ENCODE results near the gene ELOVL4. TPM values are rescaled to one million over a fixed set of nuclear protein-coding genes. Genes with fewer than 3 reads are reported as not detected.

Gene ELOVL4
- total RNA-seq, 1 donor from 2014 or later = 2.9 TPM

DNA sequence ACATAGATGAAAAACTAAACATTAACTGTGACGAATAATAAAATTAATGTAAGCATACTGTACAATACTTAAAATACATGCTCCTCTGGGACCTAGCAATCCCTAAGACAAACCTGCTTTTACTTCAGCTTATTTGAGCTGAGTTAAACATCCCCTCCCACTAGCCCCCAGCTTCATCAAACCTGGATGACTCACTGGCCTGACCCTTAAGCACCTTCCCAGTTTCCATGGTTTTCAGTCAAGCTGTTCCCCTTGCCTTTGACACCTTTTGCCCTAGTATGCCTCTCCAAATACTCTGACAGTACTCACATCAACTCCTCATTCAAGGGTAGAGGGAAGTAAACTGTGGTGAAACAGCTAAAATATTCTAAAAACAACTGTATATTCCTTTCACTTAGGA is 4.2 kb downstream of the ELOVL4 start:
- Histone ChIP-seq H3K4me1 (peaks cover 19% of the 10 kb centered on the region), H3K27me3 (no peaks in the 10 kb centered on the region), H3K27ac (no peak overlapping the region), H3K36me3 (no peaks in the 10 kb centered on the region), H3K9me3 (no peaks in the 10 kb centered on the region), H3K4me3 (no peak overlapping the region)
- no peak for DNase-seq (ENCODE audit: extremely low spot score in 2 of 2)
- TF ChIP-seq, protein P1, sequence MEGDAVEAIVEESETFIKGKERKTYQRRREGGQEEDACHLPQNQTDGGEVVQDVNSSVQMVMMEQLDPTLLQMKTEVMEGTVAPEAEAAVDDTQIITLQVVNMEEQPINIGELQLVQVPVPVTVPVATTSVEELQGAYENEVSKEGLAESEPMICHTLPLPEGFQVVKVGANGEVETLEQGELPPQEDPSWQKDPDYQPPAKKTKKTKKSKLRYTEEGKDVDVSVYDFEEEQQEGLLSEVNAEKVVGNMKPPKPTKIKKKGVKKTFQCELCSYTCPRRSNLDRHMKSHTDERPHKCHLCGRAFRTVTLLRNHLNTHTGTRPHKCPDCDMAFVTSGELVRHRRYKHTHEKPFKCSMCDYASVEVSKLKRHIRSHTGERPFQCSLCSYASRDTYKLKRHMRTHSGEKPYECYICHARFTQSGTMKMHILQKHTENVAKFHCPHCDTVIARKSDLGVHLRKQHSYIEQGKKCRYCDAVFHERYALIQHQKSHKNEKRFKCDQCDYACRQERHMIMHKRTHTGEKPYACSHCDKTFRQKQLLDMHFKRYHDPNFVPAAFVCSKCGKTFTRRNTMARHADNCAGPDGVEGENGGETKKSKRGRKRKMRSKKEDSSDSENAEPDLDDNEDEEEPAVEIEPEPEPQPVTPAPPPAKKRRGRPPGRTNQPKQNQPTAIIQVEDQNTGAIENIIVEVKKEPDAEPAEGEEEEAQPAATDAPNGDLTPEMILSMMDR (IDR thresholded peaks at IDR 0.05) = no peak
- TF ChIP-seq POLR2AphosphoS5 (IDR thresholded peaks at IDR 0.05; ENCODE audit: insufficient read depth in 1 of 2, low read depth in 1 of 2) = no peak
- no peak for TF ChIP-seq POLR2A (IDR thresholded peaks at IDR 0.05)
- intact Hi-C loops (cut with DNase I) = no loop called here

DNA sequence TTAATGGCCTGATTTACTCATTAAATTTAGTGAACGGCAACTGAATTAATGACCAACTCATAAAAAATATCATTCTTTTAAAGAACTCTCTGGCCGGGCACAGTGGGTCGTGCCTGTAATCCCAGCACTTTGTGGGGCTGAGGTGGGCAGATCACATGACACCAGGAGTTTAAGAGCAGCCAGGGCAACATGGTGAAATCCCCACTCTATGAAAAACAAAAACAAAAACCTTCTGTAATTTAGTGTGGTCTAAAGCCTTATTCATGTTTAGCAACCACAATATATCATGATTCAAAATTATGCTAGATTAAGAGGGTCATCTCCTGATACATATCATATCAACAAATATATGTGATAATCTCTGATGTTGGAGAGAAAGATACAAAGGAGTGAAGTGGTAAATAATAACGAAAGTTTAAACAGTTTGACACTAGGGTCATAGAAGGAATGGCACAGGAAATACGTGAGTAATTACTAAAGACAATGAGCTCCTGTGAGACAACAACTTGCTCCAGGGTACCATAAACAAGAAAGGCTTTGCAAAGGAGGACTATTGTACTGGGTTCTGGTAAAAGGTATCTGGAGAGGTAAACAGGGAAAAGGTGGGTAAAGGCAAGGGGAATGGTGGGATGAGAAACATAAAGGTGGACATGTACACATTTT is 5.7 kb downstream of the ELOVL4 start:
- Histone ChIP-seq H3K27me3 (no peaks in the 10 kb centered on the region), H3K27ac (no peak overlapping the region), H3K4me3 (no peak overlapping the region), H3K36me3 (no peaks in the 10 kb centered on the region), H3K9me3 (no peaks in the 10 kb centered on the region), H3K4me1 (peaks cover 11% of the 10 kb centered on the region)
- DNase-seq (ENCODE audit: extremely low spot score in 2 of 2) = no peak
- TF ChIP-seq POLR2A (IDR thresholded peaks at IDR 0.05) (no peak), POLR2AphosphoS5 (IDR thresholded peaks at IDR 0.05; ENCODE audit: insufficient read depth in 1 of 2, low read depth in 1 of 2) (no peak)
- TF ChIP-seq, protein P1 (IDR thresholded peaks at IDR 0.05) = no peak
- intact Hi-C loops (cut with DNase I) = no loop called here

DNA sequence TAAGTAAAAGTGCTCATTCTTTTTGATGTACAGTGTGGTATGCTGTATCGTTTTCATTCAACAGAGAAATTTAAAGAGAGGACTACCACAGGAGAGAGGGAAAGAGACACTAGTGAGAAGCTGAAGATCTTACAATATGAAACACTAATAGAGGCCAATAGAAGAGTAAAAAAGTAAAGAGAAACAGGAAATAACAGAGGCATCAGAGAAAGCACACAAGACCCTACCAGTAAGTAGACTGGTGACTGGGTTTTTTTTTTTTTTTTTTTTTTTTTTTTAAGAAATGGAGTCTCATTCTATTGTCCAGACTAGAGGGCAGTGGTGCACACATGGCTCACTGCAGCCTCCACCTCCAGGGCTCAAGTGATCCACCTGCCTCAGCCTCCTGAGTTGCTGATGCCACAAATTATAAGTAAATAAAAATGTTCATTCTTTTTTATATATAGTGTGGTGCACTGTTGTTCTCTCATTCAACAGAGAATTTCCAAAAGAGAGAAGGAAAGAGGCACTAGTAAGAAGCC is 18.8 kb downstream of the ELOVL4 start:
- DNase-seq (ENCODE audit: extremely low spot score in 2 of 2) = no peak
- Histone ChIP-seq H3K36me3 (no peaks in the 10 kb centered on the region), H3K27ac (no peak overlapping the region), H3K4me1 (no peaks in the 10 kb centered on the region), H3K9me3 (no peaks in the 10 kb centered on the region), H3K4me3 (no peak overlapping the region), H3K27me3 (no peaks in the 10 kb centered on the region)
- no peak for TF ChIP-seq POLR2AphosphoS5 (IDR thresholded peaks at IDR 0.05; ENCODE audit: insufficient read depth in 1 of 2, low read depth in 1 of 2)
- intact Hi-C loops (cut with DNase I) = no loop called here

DNA sequence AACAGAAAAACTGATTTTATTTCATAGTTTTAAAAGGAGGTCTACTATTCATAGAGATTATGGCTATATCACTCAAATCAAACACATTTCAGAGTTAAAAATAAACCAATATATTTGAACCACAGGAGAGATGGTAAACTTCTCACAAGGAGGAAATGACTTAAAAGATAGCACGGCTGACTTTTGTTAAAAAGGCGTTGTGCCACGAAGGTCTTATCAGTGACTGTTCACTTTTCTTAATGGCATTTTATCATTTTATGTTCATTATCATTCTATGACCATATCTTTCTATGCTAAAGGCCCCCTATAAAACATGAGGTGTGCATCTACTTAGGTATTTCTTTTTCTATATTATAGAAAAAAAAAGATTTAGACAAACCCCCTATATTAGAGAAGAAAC is 19.6 kb downstream of the ELOVL4 start:
- Histone ChIP-seq H3K27me3 (no peaks in the 10 kb centered on the region), H3K36me3 (no peaks in the 10 kb centered on the region), H3K27ac (no peak overlapping the region), H3K4me1 (no peaks in the 10 kb centered on the region), H3K9me3 (no peaks in the 10 kb centered on the region), H3K4me3 (no peak overlapping the region)
- intact Hi-C loops (cut with DNase I) = no loop called here
- TF ChIP-seq POLR2A (IDR thresholded peaks at IDR 0.05) (no peak), POLR2AphosphoS5 (IDR thresholded peaks at IDR 0.05; ENCODE audit: insufficient read depth in 1 of 2, low read depth in 1 of 2) (no peak)
- TF ChIP-seq, protein P1 (IDR thresholded peaks at IDR 0.05) = no peak
- no peak for DNase-seq (ENCODE audit: extremely low spot score in 2 of 2)

DNA sequence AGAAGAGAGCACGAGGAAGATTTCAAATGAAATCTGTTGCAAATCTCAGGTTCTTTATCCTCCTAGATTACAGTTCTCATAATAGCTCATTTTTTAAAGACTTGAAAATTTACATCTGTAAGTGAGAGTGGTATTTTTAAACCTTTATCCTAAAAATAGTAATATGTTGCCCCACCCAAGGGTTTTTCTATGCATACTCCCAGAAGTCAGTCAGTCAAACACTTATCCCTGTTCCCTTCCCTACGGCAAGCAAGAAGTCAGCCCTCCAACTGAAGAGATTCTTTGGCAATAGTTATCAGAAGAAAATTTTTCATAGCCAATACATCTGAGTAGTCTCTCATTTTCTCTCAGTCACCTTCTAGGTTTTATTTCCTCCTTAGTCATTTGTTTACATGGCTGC is 24.1 kb downstream of the ELOVL4 start:
- no peaks in the 10 kb centered on the region for H3K9me3 ChIP-seq
- TF ChIP-seq POLR2AphosphoS5 (IDR thresholded peaks at IDR 0.05; ENCODE audit: insufficient read depth in 1 of 2, low read depth in 1 of 2) = no peak
- TF ChIP-seq, protein P1 (IDR thresholded peaks at IDR 0.05) = no peak
- TF ChIP-seq POLR2A (IDR thresholded peaks at IDR 0.05) = no peak
- no peaks in the 10 kb centered on the region for H3K4me1 ChIP-seq
- no peaks in the 10 kb centered on the region for H3K36me3 ChIP-seq
- DNase-seq (ENCODE audit: extremely low spot score in 2 of 2) = no peak
- no peak overlapping the region for H3K4me3 ChIP-seq
- H3K27me3 ChIP-seq = no peaks in the 10 kb centered on the region
- intact Hi-C loops (cut with DNase I) = no loop called here
- H3K27ac ChIP-seq = no peak overlapping the region

Measured in vagina (tissue), 2 donors.